HepG2 (cell line): ENCODE data around the gene KIAA0232. TPM values are rescaled to one million over a fixed set of nuclear protein-coding genes. Genes with fewer than 3 reads are reported as not detected.
A peak's percentile ranks its signal among the peaks of the same experiment; 100 is the strongest.

Experiments
- ARID2 ChIP-seq: sonication (generic); formaldehyde crosslinking; IDR thresholded peaks from 2 replicates; pipeline ENCODE4 v1.8.1; 2022; ENCODE audit warnings: mild to moderate bottlenecking, missing genetic modification reagents, borderline replicate concordance
- BATF2 ChIP-seq: sonication (generic); formaldehyde crosslinking; IDR thresholded peaks from 2 replicates; pipeline ENCODE4 v1.8.0; 2022; ENCODE audit warnings: mild to moderate bottlenecking, missing genetic modification reagents, moderate library complexity
- CHD2 ChIP-seq: IDR thresholded peaks from 2 replicates; pipeline ENCODE4 v1.6.1; 2011; ENCODE audit warnings: low read depth, low read length, improper control_type of control experiment
- HHEX ChIP-seq: IDR thresholded peaks from 2 replicates; pipeline ENCODE4 v1.6.1; 2016; ENCODE audit warnings: control low read depth
- HNF4A ChIP-seq: sonication (generic); formaldehyde crosslinking; IDR thresholded peaks from 2 replicates; pipeline ENCODE4 v1.4.0; 2020; ENCODE audit warnings: missing genetic modification reagents
- JUN ChIP-seq: sonication (generic); formaldehyde crosslinking; IDR thresholded peaks from 2 replicates; pipeline ENCODE4 v1.4.0; 2020; ENCODE audit warnings: mild to moderate bottlenecking, missing genetic modification reagents
- KDM1A ChIP-seq: IDR thresholded peaks from 2 replicates; pipeline ENCODE4 v1.6.1; 2016; ENCODE audit warnings: missing compliant biosample characterization
- PITX1 ChIP-seq: sonication (generic); formaldehyde crosslinking; IDR thresholded peaks from 2 replicates; pipeline ENCODE4 v1.5.1; 2020; ENCODE audit warnings: mild to moderate bottlenecking, missing genetic modification reagents
- SKI ChIP-seq: fragments of 450-650 bp; IDR thresholded peaks from one replicate; pipeline ENCODE4 v1.6.1; 2018; ENCODE audit warnings: mild to moderate bottlenecking; ENCODE audit not compliant: partially characterized antibody
- XRCC5 ChIP-seq: fragments of 200-400 bp; formaldehyde crosslinking; optimal IDR thresholded peaks from 2 replicates; pipeline ENCODE3; 2017; ENCODE audit warnings: mild to moderate bottlenecking, low read length
- ZFP36 ChIP-seq: fragments of 150-350 bp; IDR thresholded peaks from 2 replicates; pipeline ENCODE4 v1.6.1; 2018; ENCODE audit warnings: borderline replicate concordance, low read length, low read depth; ENCODE audit not compliant: partially characterized antibody
- ZIK1 ChIP-seq: sonication (generic); formaldehyde crosslinking; IDR thresholded peaks from 2 replicates; pipeline ENCODE4 v1.5.0; 2020; ENCODE audit warnings: mild to moderate bottlenecking, low read depth, missing genetic modification reagents, borderline replicate concordance
- ZNF12 ChIP-seq: sonication (generic); formaldehyde crosslinking; IDR thresholded peaks from 2 replicates; pipeline ENCODE4 v1.5.0; 2020; ENCODE audit warnings: missing genetic modification reagents
- ZNF263 ChIP-seq: sonication (generic); formaldehyde crosslinking; IDR thresholded peaks from 2 replicates; pipeline ENCODE4 v1.4.0; 2020; ENCODE audit warnings: missing genetic modification reagents
- ZNF280D ChIP-seq: sonication (generic); formaldehyde crosslinking; IDR thresholded peaks from 2 replicates; pipeline ENCODE4 v1.5.1; 2020; ENCODE audit warnings: mild to moderate bottlenecking, missing genetic modification reagents
- ZNF33B ChIP-seq: sonication (generic); formaldehyde crosslinking; IDR thresholded peaks from 2 replicates; pipeline ENCODE4 v1.5.1; 2020; ENCODE audit warnings: mild to moderate bottlenecking, missing genetic modification reagents
- ZNF574 ChIP-seq: sonication (generic); formaldehyde crosslinking; IDR thresholded peaks from 2 replicates; pipeline ENCODE4 v1.4.0; 2020; ENCODE audit warnings: missing genetic modification reagents
- ZNF878 ChIP-seq: sonication (generic); formaldehyde crosslinking; IDR thresholded peaks from 2 replicates; pipeline ENCODE4 v1.8.1; 2023; ENCODE audit warnings: mild to moderate bottlenecking, missing genetic modification reagents, moderate library complexity
- polyA plus RNA-seq, 8 experiments: library from polyadenylated mRNA; depleted of rRNA in 3 of 8; stranded (reverse) in 7 of 8; unstranded in 1 of 8; fragments of >200 nt; fragmentation: Illumina TruSeq in 4 of 8; extraction: Trizol in 4 of 8; gene quantifications; 2 replicates each; pipeline versions ENCODE4 v1.2.1 to v1.2.3, GENCODE V29; 2011 to 2016; ENCODE audit warnings: low read depth in 4 of 8, missing spikeins in 1 of 8, mixed read lengths in 1 of 8; ENCODE audit not compliant: insufficient read depth in 1 of 8
- total RNA-seq, 5 experiments: library from RNA; depleted of rRNA; stranded (reverse); fragments of >200 nt; fragmentation: Illumina TruSeq; extraction: Trizol; gene quantifications; 2 replicates each; pipeline ENCODE4 v1.2.3, GENCODE V29; 2016; ENCODE audit warnings: low read depth in 1 of 5
- TF ChIP-seq, protein P1 (sequence below): sonication (generic); formaldehyde crosslinking; conservative IDR thresholded peaks from 2 replicates; pipeline ENCODE4 v1.8.1; 2023; ENCODE audit warnings: missing genetic modification reagents
- TF ChIP-seq, protein P2 (sequence below): sonication (generic); formaldehyde crosslinking; IDR thresholded peaks from 2 replicates; pipeline ENCODE4 v1.8.1; 2023; ENCODE audit warnings: mild to moderate bottlenecking, inconsistent platforms, moderate library complexity, missing genetic modification reagents, borderline replicate concordance

Gene KIAA0232
- total and polyA plus RNA-seq, 2 of the 13 experiments (the other 11 are each of a cell fraction or from before 2014, with no cell fraction given): 7.8 to 17.1 TPM

- TF ChIP-seq PITX1 (CRISPR knock-in tag) (peak; percentile 19; the same call in 1 of the 2 replicates), KDM1A (CRISPR knock-in tag) (peak; percentile 66; the same call in 1 of the 2 replicates), ZNF280D (CRISPR knock-in tag) (peak; percentile 83; the same call in 1 of the 2 replicates), ZNF33B (CRISPR knock-in tag) (no peak), ARID2 (CRISPR knock-in tag) (no peak), ZNF12 (CRISPR knock-in tag) (no peak), BATF2 (no peak), XRCC5 (no peak), ZNF574 (0 out of 2 replicates have a peak, but pooled peaks have one; percentile 11), CHD2 (no peak), HNF4A (no peak), ZNF878 (CRISPR knock-in tag) (0 out of 2 replicates have a peak, but pooled peaks have one; percentile 2), HHEX (CRISPR knock-in tag) (no peak), ZIK1 (CRISPR knock-in tag) (no peak), ZNF263 (CRISPR knock-in tag) (0 out of 2 replicates have a peak, but pooled peaks have one; percentile 8), ZFP36 (no peak), SKI (no peak), JUN (CRISPR knock-in tag) (no peak)
- TF ChIP-seq, protein P1, sequence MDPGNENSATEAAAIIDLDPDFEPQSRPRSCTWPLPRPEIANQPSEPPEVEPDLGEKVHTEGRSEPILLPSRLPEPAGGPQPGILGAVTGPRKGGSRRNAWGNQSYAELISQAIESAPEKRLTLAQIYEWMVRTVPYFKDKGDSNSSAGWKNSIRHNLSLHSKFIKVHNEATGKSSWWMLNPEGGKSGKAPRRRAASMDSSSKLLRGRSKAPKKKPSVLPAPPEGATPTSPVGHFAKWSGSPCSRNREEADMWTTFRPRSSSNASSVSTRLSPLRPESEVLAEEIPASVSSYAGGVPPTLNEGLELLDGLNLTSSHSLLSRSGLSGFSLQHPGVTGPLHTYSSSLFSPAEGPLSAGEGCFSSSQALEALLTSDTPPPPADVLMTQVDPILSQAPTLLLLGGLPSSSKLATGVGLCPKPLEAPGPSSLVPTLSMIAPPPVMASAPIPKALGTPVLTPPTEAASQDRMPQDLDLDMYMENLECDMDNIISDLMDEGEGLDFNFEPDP (CRISPR knock-in tag): no peak
- TF ChIP-seq, protein P2, sequence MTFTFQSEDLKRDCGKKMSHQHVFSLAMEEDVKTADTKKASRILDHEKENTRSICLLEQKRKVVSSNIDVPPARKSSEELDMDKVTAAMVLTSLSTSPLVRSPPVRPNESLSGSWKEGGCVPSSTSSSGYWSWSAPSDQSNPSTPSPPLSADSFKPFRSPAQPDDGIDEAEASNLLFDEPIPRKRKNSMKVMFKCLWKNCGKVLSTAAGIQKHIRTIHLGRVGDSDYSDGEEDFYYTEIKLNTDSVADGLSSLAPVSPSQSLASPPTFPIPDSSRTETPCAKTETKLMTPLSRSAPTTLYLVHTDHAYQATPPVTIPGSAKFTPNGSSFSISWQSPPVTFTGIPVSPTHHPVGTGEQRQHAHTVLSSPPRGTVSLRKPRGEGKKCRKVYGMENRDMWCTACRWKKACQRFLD (CRISPR knock-in tag): no peak
Observed at GRCh38 chr4:6750286-6751221, 32.0 kb upstream of the KIAA0232 start (continued).
